Activated B cell treated with CpG ODN at 0.5 μM for 24 hours (primary cell): ENCODE data around the gene XRCC2. TPM values are rescaled to one million over a fixed set of nuclear protein-coding genes. Genes with fewer than 3 reads are reported as not detected.

ENCODE experiments used
- ATAC-seq: fragments of 200-7000 bp; cut with Tn5 transposase; one replicate; pipeline ENCODE4 v1.10.0; 2021; ENCODE audit warnings: low read depth, mild to moderate bottlenecking, moderate library complexity
- CTCF ChIA-PET: fragments of 350-600 bp; sonication (Branson Sonifier 250); formaldehyde crosslinking; loops from one replicate; lab custom pipeline; 2021; ENCODE audit warnings: antibody characterized with exemption; lab: Charles Lee
- POLR2A ChIA-PET: fragments of 350-600 bp; sonication (Branson Sonifier 250); formaldehyde crosslinking; loops from one replicate; lab custom pipeline; 2021; ENCODE audit warnings: antibody characterized with exemption; lab: Charles Lee
- DNase-seq: peaks from one replicate; pipeline ENCODE4 v3.0.0; 2022
- H3K27ac Mint-ChIP-seq: one replicate; pipeline ENCODE4 v1.8.0; 2020; ENCODE audit warnings: mixed read lengths
- H3K27me3 Mint-ChIP-seq: one replicate; pipeline ENCODE4 v1.8.0; 2021; ENCODE audit warnings: mixed read lengths
- H3K36me3 Mint-ChIP-seq: one replicate; pipeline ENCODE4 v1.8.0; 2021; ENCODE audit warnings: low read depth, mixed read lengths
- H3K4me1 Mint-ChIP-seq: one replicate; pipeline ENCODE4 v1.8.0; 2021; ENCODE audit warnings: mixed read lengths
- H3K4me3 Mint-ChIP-seq: one replicate; pipeline ENCODE4 v1.8.0; 2020; ENCODE audit warnings: mild to moderate bottlenecking, mixed read lengths
- H3K9me3 Mint-ChIP-seq: one replicate; pipeline ENCODE4 v1.8.0; 2020; ENCODE audit warnings: mixed read lengths
- CTCF ChIP-seq: fragments of 200-600 bp; IDR thresholded peaks from one replicate; pipeline ENCODE4 v1.8.0; 2022; ENCODE audit warnings: antibody characterized with exemption, mild to moderate bottlenecking
- intact Hi-C: fragments of 100-400 bp; cut with micrococcal nuclease; formaldehyde crosslinking; loops from one replicate; pipeline ENCODE4 v1.15.1; 2024
- total RNA-seq: library from RNA; stranded (reverse); gene quantifications from 2 replicates; pipeline ENCODE4 v1.2.3, GENCODE V29; 2022

The XRCC2 gene
- total RNA-seq, 1 donor from 2014 or later = 2.3 TPM

GRCh38 chr7:152618427-152618826 is 57.5 kb downstream of the XRCC2 start:
- ATAC-seq = no peak
- H3K36me3 Mint-ChIP-seq = no peaks in the 10 kb centered on the region
- H3K27ac Mint-ChIP-seq = no peak overlapping the region

GRCh38 chr7:152617056-152617455 is 58.9 kb downstream of the XRCC2 start:
- no peaks in the 10 kb centered on the region for H3K27me3 Mint-ChIP-seq
- DNase-seq = no peak
- no peak overlapping the region for H3K27ac Mint-ChIP-seq
- H3K4me1 Mint-ChIP-seq = no peaks in the 10 kb centered on the region
- ChIA-PET CTCF (no interaction called here), POLR2A (no interaction called here)
- no peak for TF ChIP-seq CTCF
- H3K36me3 Mint-ChIP-seq = no peaks in the 10 kb centered on the region
- peaks cover 6% of the 10 kb centered on the region for H3K9me3 Mint-ChIP-seq
- intact Hi-C loops = no loop called here
- H3K4me3 Mint-ChIP-seq = no peak overlapping the region
- no peak for ATAC-seq

More at GRCh38 chr7:152618427-152618826, 57.5 kb downstream of the XRCC2 start:
- POLR2A ChIA-PET = interaction anchor here (0.7 kb wide), 2 partner anchors 25 to 1012 kb away, joined by 4 to 5 read pairs; no protein-coding TSS in a partner anchor
- Mint-ChIP-seq H3K4me1 (no peaks in the 10 kb centered on the region), H3K27me3 (no peaks in the 10 kb centered on the region), H3K4me3 (no peak overlapping the region), H3K9me3 (no peaks in the 10 kb centered on the region)
- DNase-seq = no peak
- CTCF ChIA-PET = no interaction called here
- TF ChIP-seq CTCF = no peak
- intact Hi-C loops = no loop called here

- Mint-ChIP-seq H3K4me1 (no peaks in the 10 kb centered on the region), H3K36me3 (no peaks in the 10 kb centered on the region), H3K27me3 (no peaks in the 10 kb centered on the region), H3K27ac (no peak overlapping the region), H3K4me3 (no peak overlapping the region), H3K9me3 (peaks cover 6% of the 10 kb centered on the region)
- DNase-seq = no peak
- CTCF ChIA-PET = no interaction called here
- no peak for ATAC-seq
- intact Hi-C loops = no loop called here
- POLR2A ChIA-PET = no interaction called here
- no peak for TF ChIP-seq CTCF
Observed at GRCh38 chr7:152615031-152615741, 60.8 kb downstream of the XRCC2 start.

- Mint-ChIP-seq H3K27me3 (no peaks in the 10 kb centered on the region), H3K36me3 (no peaks in the 10 kb centered on the region), H3K4me1 (no peaks in the 10 kb centered on the region), H3K4me3 (no peak overlapping the region), H3K9me3 (peaks cover 6% of the 10 kb centered on the region), H3K27ac (no peak overlapping the region)
- no peak for ATAC-seq
- ChIA-PET POLR2A (no interaction called here), CTCF (no interaction called here)
- intact Hi-C loops = no loop called here
- TF ChIP-seq CTCF = no peak
- DNase-seq = no peak
Observed at GRCh38 chr7:152608656-152609055, 67.3 kb downstream of the XRCC2 start.

GRCh38 chr7:152608208-152608607 is 67.7 kb downstream of the XRCC2 start:
- ATAC-seq = no peak
- intact Hi-C loops = no loop called here
- H3K9me3 Mint-ChIP-seq = peaks cover 6% of the 10 kb centered on the region
- CTCF ChIA-PET = no interaction called here
- H3K27ac Mint-ChIP-seq = no peak overlapping the region
- no peak for TF ChIP-seq CTCF
- no peaks in the 10 kb centered on the region for H3K36me3 Mint-ChIP-seq
- H3K4me1 Mint-ChIP-seq = no peaks in the 10 kb centered on the region
- no peaks in the 10 kb centered on the region for H3K27me3 Mint-ChIP-seq
- POLR2A ChIA-PET = no interaction called here
- DNase-seq = no peak
- no peak overlapping the region for H3K4me3 Mint-ChIP-seq
